Medulla oblongata (tissue), 1 donor: ENCODE data around the gene LMOD3.

ENCODE experiments used
- DNase-seq: peaks from one replicate; pipeline ENCODE4 v3.0.0-alpha.2; 2015; ENCODE audit errors: extremely low spot score

The LMOD3 gene

GRCh38 chr3:69058180-69058946, 64.0 kb downstream of the LMOD3 start:
- peak; percentile 50 for DNase-seq
